Fibroblast of lung (primary cell): ENCODE results near the gene GSDMA. TPM values are rescaled to one million over a fixed set of nuclear protein-coding genes. Genes with fewer than 3 reads are reported as not detected.
A peak's percentile ranks its signal among the peaks of the same experiment; 100 is the strongest.

Experiments used
- DNase-seq, 2 donors: peaks; one replicate each; pipeline versions ENCODE4 v3.0.0 to v3.0.0-alpha.2; 2010; ENCODE audit warnings: low read depth in 2 of 2
- H2AFZ ChIP-seq: 2 replicates; pipeline ENCODE4 v1.5.1; 2012; ENCODE audit warnings: low read length, control low read depth, inconsistent platforms
- H3K27ac ChIP-seq: 2 replicates; pipeline ENCODE4 v1.5.1; 2011; ENCODE audit warnings: low read length, control low read depth; ENCODE audit not compliant: insufficient read depth
- H3K27me3 ChIP-seq: 2 replicates; pipeline ENCODE4 v1.5.1; 2011; ENCODE audit warnings: mild to moderate bottlenecking, low read length; ENCODE audit not compliant: control insufficient read depth, insufficient read depth
- H3K36me3 ChIP-seq: 2 replicates; pipeline ENCODE4 v1.5.1; 2011; ENCODE audit warnings: low read length; ENCODE audit not compliant: control insufficient read depth, insufficient read depth
- H3K4me1 ChIP-seq: 2 replicates; pipeline ENCODE4 v1.5.1; 2011; ENCODE audit warnings: low read length; ENCODE audit not compliant: control insufficient read depth, insufficient read depth; ENCODE audit errors: extremely low read depth
- H3K4me2 ChIP-seq: 2 replicates; pipeline ENCODE4 v1.5.1; 2011; ENCODE audit warnings: low read length, control low read depth; ENCODE audit not compliant: insufficient read depth; ENCODE audit errors: extremely low read depth
- H3K4me3 ChIP-seq, 4 experiments: fragments of 200-600 bp in 1 of 4; sonication (generic) in 1 of 4; replicated peaks in 1 of 4; 2 replicates each; pipeline ENCODE4 v1.5.1; 2011 to 2016; ENCODE audit warnings: low read length in 4 of 4, low read depth in 3 of 4, mild to moderate bottlenecking in 3 of 4, control low read depth in 2 of 4, inconsistent platforms in 1 of 4, mixed read lengths in 1 of 4; ENCODE audit not compliant: insufficient read depth in 1 of 4; ENCODE audit errors: control extremely low read depth in 1 of 4
- H3K79me2 ChIP-seq: 2 replicates; pipeline ENCODE4 v1.5.1; 2012; ENCODE audit warnings: mild to moderate bottlenecking, low read length, inconsistent platforms; ENCODE audit not compliant: control insufficient read depth, insufficient read depth
- H3K9ac ChIP-seq: 2 replicates; pipeline ENCODE4 v1.5.1; 2011; ENCODE audit warnings: mild to moderate bottlenecking, low read length, control low read depth; ENCODE audit not compliant: insufficient read depth
- H3K9me3 ChIP-seq: 2 replicates; pipeline ENCODE4 v1.5.1; 2012; ENCODE audit warnings: low read depth, low read length; ENCODE audit not compliant: control insufficient read depth, insufficient read depth
- H4K20me1 ChIP-seq: 2 replicates; pipeline ENCODE4 v1.5.1; 2011; ENCODE audit warnings: low read length; ENCODE audit not compliant: control insufficient read depth, insufficient read depth; ENCODE audit errors: extremely low read depth
- CTCF ChIP-seq, 2 donors: IDR thresholded peaks in 1 of 2; conservative IDR thresholded peaks in 1 of 2; 1 replicate in 1 of 2; 2 replicates in 1 of 2; pipeline ENCODE4 v1.5.1; 2011 to 2012; ENCODE audit warnings: low read length in 2 of 2, control low read depth in 1 of 2, inconsistent platforms in 1 of 2, low read depth in 1 of 2, mild to moderate bottlenecking in 1 of 2
- EZH2 ChIP-seq: IDR thresholded peaks from 2 replicates; pipeline ENCODE4 v1.5.1; 2012; ENCODE audit warnings: low read length, control low read depth, mild to moderate bottlenecking; ENCODE audit errors: missing control alignments
- polyA plus RNA-seq, 2 donors: library from polyadenylated mRNA; depleted of rRNA in 1 of 2; stranded (reverse) in 1 of 2; unstranded in 1 of 2; fragments of >200 nt; gene quantifications; 2 replicates each; pipeline ENCODE4 v1.2.1, GENCODE V29; 2011 to 2012; ENCODE audit warnings: missing spikeins in 1 of 2
- total RNA-seq: library from RNA; depleted of rRNA; stranded (reverse); fragments of >200 nt; gene quantifications from 2 replicates; pipeline ENCODE4 v1.2.1, GENCODE V29; 2014

GSDMA gene
- total and polyA plus RNA-seq, 2 donors (not counting 1 experiment from before 2014, with no cell fraction given) = not detected

GRCh38 chr17:39926135-39926587, 36.6 kb upstream of the GSDMA start:
- peaks cover 37% of the 10 kb centered on the region for H3K4me1 ChIP-seq
- H2AFZ ChIP-seq = no peak overlapping the region
- peak overlapping the region; percentile 99 for H3K4me2 ChIP-seq
- TF ChIP-seq EZH2 = no peak
- TF ChIP-seq CTCF (conservative IDR thresholded peaks at IDR 0.05 in 1 of 2, IDR thresholded peaks at IDR 0.05 in 1 of 2; ENCODE audit: low read depth in 1 of 2, low read length in 2 of 2) = no peak
- peaks cover 16% of the 10 kb centered on the region for H3K36me3 ChIP-seq
- no peak overlapping the region for H3K27ac ChIP-seq
- no peaks in the 10 kb centered on the region for H3K9me3 ChIP-seq
- no peak overlapping the region for H3K9ac ChIP-seq
- H4K20me1 ChIP-seq = no peaks in the 10 kb centered on the region
- H3K4me3 ChIP-seq = peak overlapping the region; percentile 77 to 95 (median 82)
- no peak for DNase-seq
- peaks cover 30% of the 10 kb centered on the region for H3K79me2 ChIP-seq
- H3K27me3 ChIP-seq = no peaks in the 10 kb centered on the region

- peak overlapping the region; percentile 77 to 95 (median 82) for H3K4me3 ChIP-seq
- TF ChIP-seq CTCF (conservative IDR thresholded peaks at IDR 0.05 in 1 of 2, IDR thresholded peaks at IDR 0.05 in 1 of 2; ENCODE audit: low read depth in 1 of 2, low read length in 2 of 2) = no peak
- TF ChIP-seq EZH2 = no peak
- peaks cover 12% of the 10 kb centered on the region for H3K36me3 ChIP-seq
- peak overlapping the region; percentile 99 for H3K4me2 ChIP-seq
- H4K20me1 ChIP-seq = no peaks in the 10 kb centered on the region
- peak overlapping the region; percentile 73 for H3K9ac ChIP-seq
- peak overlapping the region; percentile 89 for H3K27ac ChIP-seq
- peaks cover 37% of the 10 kb centered on the region for H3K4me1 ChIP-seq
- DNase-seq = peak in 1 of 2 donors; percentile 18
- H3K9me3 ChIP-seq = no peaks in the 10 kb centered on the region
- no peaks in the 10 kb centered on the region for H3K27me3 ChIP-seq
- no peak overlapping the region for H2AFZ ChIP-seq
- peaks cover 30% of the 10 kb centered on the region for H3K79me2 ChIP-seq
Observed at GRCh38 chr17:39926588-39927100, 36.2 kb upstream of the GSDMA start.

GRCh38 chr17:39927101-39927928, 35.5 kb upstream of the GSDMA start, which contains the start of the genes LRRC3C and ORMDL3:
Gene LRRC3C (plus strand): TSS chr17:39927732. CDS start chr17:39941524, 13,792 bp downstream.
Gene ORMDL3 (minus strand): TSS chr17:39927601. CDS start chr17:39924203, 3,398 bp downstream.
- Histone ChIP-seq H2AFZ (peak within 1 kb of the TSS; percentile 84), H3K27ac (peak within 1 kb of the TSS; percentile 89), H3K4me2 (peak within 1 kb of the TSS; percentile 99), H3K9ac (peak within 1 kb of the TSS; percentile 73), H3K36me3 (peaks cover 9% of the 10 kb centered on the region), H4K20me1 (no peaks in the 10 kb centered on the region), H3K9me3 (no peaks in the 10 kb centered on the region), H3K4me3 (peak within 1 kb of the TSS; percentile 77 to 95 (median 82)), H3K4me1 (peaks cover 37% of the 10 kb centered on the region), H3K79me2 (peaks cover 30% of the 10 kb centered on the region), H3K27me3 (no peaks in the 10 kb centered on the region)
- DNase-seq = peak; percentile 88 to 93
- no peak for TF ChIP-seq CTCF (conservative IDR thresholded peaks at IDR 0.05 in 1 of 2, IDR thresholded peaks at IDR 0.05 in 1 of 2; ENCODE audit: low read depth in 1 of 2, low read length in 2 of 2)
- TF ChIP-seq EZH2 = no peak
